CD14-positive monocyte (primary cell): Measurements from ENCODE around the gene GABARAPL1. TPM values are rescaled to one million over a fixed set of nuclear protein-coding genes. Genes with fewer than 3 reads are reported as not detected.

Source experiments
- DNase-seq, 3 donors: peaks; one replicate each; pipeline ENCODE4 v3.0.0-alpha.2; 2011 to 2022
- H2AFZ ChIP-seq: 2 replicates; pipeline ENCODE4 v1.6.0; 2012; ENCODE audit warnings: mild to moderate bottlenecking, low read depth, low read length, inconsistent platforms; ENCODE audit not compliant: insufficient read depth, poor library complexity, severe bottlenecking
- H3K27ac ChIP-seq, 2 donors: 1 replicate in 1 of 2; 2 replicates in 1 of 2; pipeline ENCODE4 v1.5.1; 2012 to 2013; ENCODE audit warnings: low read length in 2 of 2, control low read depth in 1 of 2, inconsistent platforms in 1 of 2, low read depth in 1 of 2, mild to moderate bottlenecking in 1 of 2
- H3K27me3 ChIP-seq, 2 donors: one replicate each; pipeline versions ENCODE4 v1.6.0 to v1.6.1; 2011 to 2013; ENCODE audit warnings: low read length in 2 of 2; ENCODE audit not compliant: control insufficient read depth in 2 of 2, insufficient read depth in 2 of 2
- H3K36me3 ChIP-seq, 2 donors: replicated peaks in 1 of 2; 1 replicate in 1 of 2; 2 replicates in 1 of 2; pipeline versions ENCODE4 v1.5.1 to v1.6.1; 2012 to 2013; ENCODE audit warnings: low read length in 2 of 2, control low read depth in 1 of 2, inconsistent platforms in 1 of 2, mild to moderate bottlenecking in 1 of 2; ENCODE audit not compliant: insufficient read depth in 2 of 2, control insufficient read depth in 1 of 2
- H3K4me1 ChIP-seq, 2 donors: 1 replicate in 1 of 2; 2 replicates in 1 of 2; pipeline versions ENCODE4 v1.5.1 to v1.6.1; 2012 to 2013; ENCODE audit warnings: low read length in 2 of 2, control low read depth in 1 of 2, inconsistent platforms in 1 of 2, mild to moderate bottlenecking in 1 of 2, moderate library complexity in 1 of 2; ENCODE audit not compliant: insufficient read depth in 2 of 2, control insufficient read depth in 1 of 2
- H3K4me2 ChIP-seq: replicated peaks from 2 replicates; pipeline ENCODE3; 2012; ENCODE audit warnings: low read length, moderate library complexity, mild to moderate bottlenecking; ENCODE audit not compliant: poor library complexity, severe bottlenecking; ENCODE audit errors: extremely low read depth
- H3K4me3 ChIP-seq, 3 experiments: fragments of 200-600 bp in 1 of 3; sonication (generic) in 1 of 3; replicated peaks in 1 of 3; 1 replicate in 2 of 3; 2 replicates in 1 of 3; pipeline ENCODE4 v1.5.1; 2011 to 2013; ENCODE audit warnings: low read length in 3 of 3, mild to moderate bottlenecking in 3 of 3, control low read depth in 2 of 3, low read depth in 2 of 3, inconsistent platforms in 1 of 3, moderate library complexity in 1 of 3
- H3K79me2 ChIP-seq: 2 replicates; pipeline ENCODE4 v1.6.0; 2012; ENCODE audit warnings: mild to moderate bottlenecking, control low read depth, inconsistent platforms, low read length, moderate library complexity; ENCODE audit not compliant: insufficient read depth
- H3K9ac ChIP-seq: 2 replicates; pipeline ENCODE4 v1.6.0; 2017; ENCODE audit warnings: low read length, mild to moderate bottlenecking; ENCODE audit not compliant: insufficient read depth, poor library complexity, severe bottlenecking
- H3K9me3 ChIP-seq, 2 donors: replicated peaks in 1 of 2; 1 replicate in 1 of 2; 2 replicates in 1 of 2; pipeline versions ENCODE4 v1.5.1 to v1.6.1; 2012 to 2013; ENCODE audit warnings: low read length in 2 of 2, control low read depth in 1 of 2; ENCODE audit not compliant: control insufficient read depth in 1 of 2, insufficient read depth in 1 of 2
- H4K20me1 ChIP-seq: 2 replicates; pipeline ENCODE4 v1.6.0; 2012; ENCODE audit warnings: mild to moderate bottlenecking, low read length, control low read depth, moderate library complexity; ENCODE audit not compliant: insufficient read depth
- H3K27ac Mint-ChIP-seq, 7 donors: one replicate each; pipeline ENCODE4 v1.8.0; 2020; ENCODE audit warnings: mild to moderate bottlenecking in 7 of 7, mixed read lengths in 7 of 7, moderate library complexity in 6 of 7, inconsistent platforms in 2 of 7
- H3K27me3 Mint-ChIP-seq, 3 donors: one replicate each; pipeline ENCODE4 v1.8.0; 2021 to 2022; ENCODE audit warnings: low read depth in 3 of 3, mild to moderate bottlenecking in 3 of 3, mixed read lengths in 3 of 3, moderate library complexity in 3 of 3, inconsistent platforms in 1 of 3
- H3K36me3 Mint-ChIP-seq, 2 donors: one replicate each; pipeline ENCODE4 v1.8.0; 2020; ENCODE audit warnings: mixed read lengths in 2 of 2, inconsistent platforms in 1 of 2, mild to moderate bottlenecking in 1 of 2
- H3K4me1 Mint-ChIP-seq: one replicate; pipeline ENCODE4 v1.8.0; 2020; ENCODE audit warnings: mild to moderate bottlenecking, mixed read lengths
- H3K4me3 Mint-ChIP-seq, 2 donors: one replicate each; pipeline ENCODE4 v1.8.0; 2020; ENCODE audit warnings: mild to moderate bottlenecking in 2 of 2, mixed read lengths in 2 of 2, moderate library complexity in 1 of 2
- H3K9me3 Mint-ChIP-seq, 7 donors: one replicate each; pipeline ENCODE4 v1.8.0; 2020 to 2022; ENCODE audit warnings: mixed read lengths in 7 of 7, mild to moderate bottlenecking in 6 of 7, moderate library complexity in 6 of 7, inconsistent platforms in 2 of 7
- CTCF ChIP-seq: fragments of 200-600 bp; IDR thresholded peaks from one replicate; pipeline ENCODE4 v1.8.0; 2022; ENCODE audit warnings: antibody characterized with exemption, mild to moderate bottlenecking
- WGBS: methylation state at CpG from one replicate; pipeline ENCODE4 v1.1.5; 2013; ENCODE audit warnings: missing lambda C conversion rate; ENCODE audit not compliant: insufficient coverage; 5-methylcytosine and 5-hydroxymethylcytosine counted together
- intact Hi-C, 2 donors: fragments of 100-400 bp; cut with micrococcal nuclease; formaldehyde crosslinking; loops; one replicate each; pipeline versions ENCODE4 v1.15.0 to v1.15.1; 2023
- polyA plus RNA-seq, 3 donors: library from polyadenylated mRNA; depleted of rRNA in 1 of 3; unstranded in 2 of 3; stranded (reverse) in 1 of 3; fragments of 300-500 nt in 2 of 3; fragments of >200 nt in 1 of 3; fragmentation: Illumina TruSeq in 2 of 3; gene quantifications; 1 replicate in 2 of 3; 2 replicates in 1 of 3; pipeline ENCODE4 v1.2.3, GENCODE V29; 2012 to 2021

Gene GABARAPL1
- polyA plus RNA-seq, 3 donors, result 13.1 to 291 (median 15.5) TPM

- Histone ChIP-seq H3K4me2 (no peak overlapping the region), H3K9ac (no peak overlapping the region), H4K20me1 (no peaks in the 10 kb centered on the region), H3K4me1 (no peaks in the 10 kb centered on the region), H3K9me3 (peaks cover 0 to 3% of the 10 kb centered on the region in 2 donors), H3K79me2 (no peaks in the 10 kb centered on the region), H3K27me3 (peaks cover 9% of the 10 kb centered on the region in 2 donors), H2AFZ (no peak overlapping the region), H3K4me3 (no peak overlapping the region), H3K27ac (no peak overlapping the region), H3K36me3 (no peaks in the 10 kb centered on the region)
- peaks cover 0 to 15% (median 7%) of the 10 kb centered on the region in 7 donors for H3K9me3 Mint-ChIP-seq
- peaks cover 15 to 36% (median 19%) of the 10 kb centered on the region in 3 donors for H3K27me3 Mint-ChIP-seq
- peak overlapping the region in 1 of 2 donors; percentile 46 for H3K4me3 Mint-ChIP-seq
- no peak for DNase-seq
- H3K27ac Mint-ChIP-seq, result no peak overlapping the region
- intact Hi-C loops, result no loop called here
- H3K36me3 Mint-ChIP-seq, result no peaks in the 10 kb centered on the region
- H3K4me1 Mint-ChIP-seq, result peaks cover 6% of the 10 kb centered on the region
- WGBS, result 43% methylated on average over 4 of the region's 8 CpGs
- TF ChIP-seq CTCF, result no peak
These were observed 37.2 kb downstream of the GABARAPL1 start for GRCh38 chr12:10249690-10250455.

- Mint-ChIP-seq H3K4me1 (peaks cover 6% of the 10 kb centered on the region), H3K27me3 (peaks cover 12 to 35% (median 20%) of the 10 kb centered on the region in 3 donors), H3K27ac (no peak overlapping the region), H3K36me3 (no peaks in the 10 kb centered on the region), H3K9me3 (peaks cover 2 to 29% (median 14%) of the 10 kb centered on the region in 7 donors), H3K4me3 (no peak overlapping the region)
- Histone ChIP-seq H4K20me1 (no peaks in the 10 kb centered on the region), H3K27me3 (peaks cover 9% of the 10 kb centered on the region in 2 donors), H3K4me2 (no peak overlapping the region), H3K27ac (no peak overlapping the region), H3K9ac (no peak overlapping the region), H3K4me3 (no peak overlapping the region), H2AFZ (no peak overlapping the region), H3K36me3 (no peaks in the 10 kb centered on the region), H3K4me1 (no peaks in the 10 kb centered on the region), H3K9me3 (peaks cover 0 to 3% of the 10 kb centered on the region in 2 donors), H3K79me2 (no peaks in the 10 kb centered on the region)
- intact Hi-C loops, result no loop called here
- WGBS, result 100% methylated on average over 2 of the region's 4 CpGs
- no peak for DNase-seq
- no peak for TF ChIP-seq CTCF
These were observed 39.0 kb downstream of the GABARAPL1 start for GRCh38 chr12:10251669-10252068.
